ENCODE measurements around the gene DCN. TPM values are rescaled to one million over a fixed set of nuclear protein-coding genes. Genes with fewer than 3 reads are reported as not detected.

The DCN gene
- total RNA-seq, 2 donors from 2014 or later, result not detected

DNA sequence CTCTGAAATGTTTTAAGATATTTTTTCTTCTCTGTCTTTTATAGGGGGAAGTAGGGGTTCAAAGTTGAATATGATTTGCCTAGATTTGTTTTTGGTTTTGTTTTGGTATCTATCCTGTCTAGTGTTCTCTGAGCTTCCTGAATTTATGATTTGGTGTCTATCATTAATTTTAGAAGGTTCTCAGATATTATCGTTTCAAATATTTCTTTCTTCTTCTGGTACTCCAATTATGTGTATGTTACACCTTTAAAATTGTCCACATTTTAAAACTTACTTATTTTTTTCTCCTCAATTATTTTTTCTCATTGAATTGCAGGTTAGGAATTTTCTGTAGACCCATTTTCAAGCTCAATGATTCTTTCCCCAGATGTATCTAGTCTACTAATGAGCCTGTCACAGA, 13.8 kb upstream of the DCN start:
- H3K36me3 Mint-ChIP-seq, result no peaks in the 10 kb centered on the region
- H3K9me3 Mint-ChIP-seq, result peaks cover 14 to 16% of the 10 kb centered on the region in 2 donors
- ATAC-seq (no peak), DNase-seq (ENCODE audit: low spot score in 2 of 2) (no peak)
- no peak overlapping the region for H3K27ac Mint-ChIP-seq

DNA sequence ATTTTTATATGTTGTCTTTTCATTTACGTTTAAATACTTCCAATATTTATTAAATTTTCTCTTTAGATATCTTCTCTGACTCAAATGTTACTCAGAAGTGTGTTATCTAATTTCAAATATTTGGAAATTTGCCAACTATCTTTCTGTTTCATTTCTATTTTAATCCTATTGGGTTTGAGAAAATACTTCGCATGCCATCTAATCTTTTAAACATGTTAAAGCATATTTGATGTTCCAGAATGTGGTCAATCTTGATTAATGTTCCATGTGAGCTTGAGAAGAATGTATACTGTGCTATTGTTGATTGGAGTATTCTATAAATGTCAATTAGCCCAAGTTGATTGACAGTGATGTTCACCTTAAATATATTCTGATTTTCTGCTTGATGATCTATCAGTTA, 11.9 kb upstream of the DCN start:
- Mint-ChIP-seq H3K9me3 (peaks cover 14 to 16% of the 10 kb centered on the region in 2 donors), H3K27ac (no peak overlapping the region), H3K36me3 (no peaks in the 10 kb centered on the region)
- DNase-seq (ENCODE audit: low spot score in 2 of 2), result no peak
- ATAC-seq, result no peak

DNA sequence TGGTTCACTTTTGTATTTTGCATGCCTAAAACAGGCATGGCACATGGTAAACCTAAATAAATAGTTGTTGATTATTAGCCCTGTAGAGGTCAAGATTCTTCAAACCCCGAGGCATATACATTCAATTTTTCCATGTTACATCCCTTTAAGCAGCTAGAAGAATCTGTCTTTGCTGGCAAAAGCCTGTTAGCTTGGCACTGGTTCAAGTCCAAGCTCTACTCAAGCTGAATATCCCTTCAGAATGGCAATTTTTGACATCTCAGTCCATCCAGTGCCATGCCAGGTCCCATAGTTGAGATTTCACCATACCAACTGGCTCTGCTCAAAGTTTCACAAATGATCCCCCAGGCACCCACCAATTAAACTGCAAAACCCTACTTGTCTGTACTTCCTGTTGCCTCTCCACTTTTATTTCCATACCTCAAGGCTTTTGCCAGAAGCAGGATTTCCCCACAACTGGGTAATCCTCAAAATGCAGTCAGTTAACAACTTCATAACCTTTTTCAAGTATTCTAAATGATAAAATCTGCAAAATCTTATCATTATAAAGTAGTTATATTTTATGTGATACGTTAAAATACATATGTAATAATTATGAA, 9.0 kb upstream of the DCN start:
- Mint-ChIP-seq H3K36me3 (no peaks in the 10 kb centered on the region), H3K27ac (no peak overlapping the region)

DNA sequence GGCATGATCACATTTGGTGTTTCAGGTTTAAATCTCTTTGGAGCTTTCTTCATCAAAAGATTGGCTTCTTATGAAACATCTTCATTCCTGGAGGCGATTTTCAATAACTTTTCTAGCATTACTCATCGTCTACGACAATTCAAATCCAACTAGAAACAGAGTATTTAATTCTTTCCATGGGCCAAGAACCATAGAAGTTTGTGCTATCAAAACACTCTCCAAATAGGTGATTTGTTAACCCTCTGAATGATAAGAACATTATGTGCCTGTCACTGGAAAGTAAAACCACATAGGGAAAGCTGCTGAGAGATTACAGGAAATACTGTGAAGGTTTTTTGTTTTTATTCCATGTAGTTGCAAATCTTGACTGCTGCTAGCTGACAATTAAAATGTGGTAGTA, 6.9 kb upstream of the DCN start:
- Mint-ChIP-seq H3K27ac (no peak overlapping the region), H3K9me3 (peaks cover 0 to 3% of the 10 kb centered on the region in 2 donors), H3K36me3 (no peaks in the 10 kb centered on the region)
- DNase-seq (ENCODE audit: low spot score in 2 of 2), result no peak
- no peak for ATAC-seq

More for the DNA sequence above, 9.0 kb upstream of the DCN start:
- no peak for ATAC-seq
- no peak for DNase-seq (ENCODE audit: low spot score in 2 of 2)
- peaks cover 9 to 11% of the 10 kb centered on the region in 2 donors for H3K9me3 Mint-ChIP-seq

DNA sequence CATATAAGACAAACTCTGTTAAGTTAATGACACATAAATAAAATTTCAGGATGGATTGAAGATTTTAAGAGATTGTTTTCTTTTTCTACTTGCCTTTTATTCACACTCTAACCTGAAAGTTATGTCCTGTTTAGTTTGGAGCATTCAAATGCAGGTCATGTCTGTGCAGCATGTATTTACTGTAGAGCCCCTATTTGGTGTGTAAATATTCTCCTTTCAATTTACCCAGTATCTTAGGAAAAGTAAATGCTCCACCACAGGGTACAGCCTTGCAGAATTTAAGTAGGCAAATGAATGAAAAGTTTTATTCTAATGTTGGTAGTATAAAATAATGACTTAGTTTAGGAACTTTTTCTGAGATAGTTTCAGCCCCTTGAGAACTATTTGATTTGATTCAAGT, 6.2 kb upstream of the DCN start:
- DNase-seq (ENCODE audit: low spot score in 2 of 2), result no peak
- Mint-ChIP-seq H3K27ac (no peak overlapping the region), H3K36me3 (no peaks in the 10 kb centered on the region), H3K9me3 (peaks cover 0 to 3% of the 10 kb centered on the region in 2 donors)
- no peak for ATAC-seq

DNA sequence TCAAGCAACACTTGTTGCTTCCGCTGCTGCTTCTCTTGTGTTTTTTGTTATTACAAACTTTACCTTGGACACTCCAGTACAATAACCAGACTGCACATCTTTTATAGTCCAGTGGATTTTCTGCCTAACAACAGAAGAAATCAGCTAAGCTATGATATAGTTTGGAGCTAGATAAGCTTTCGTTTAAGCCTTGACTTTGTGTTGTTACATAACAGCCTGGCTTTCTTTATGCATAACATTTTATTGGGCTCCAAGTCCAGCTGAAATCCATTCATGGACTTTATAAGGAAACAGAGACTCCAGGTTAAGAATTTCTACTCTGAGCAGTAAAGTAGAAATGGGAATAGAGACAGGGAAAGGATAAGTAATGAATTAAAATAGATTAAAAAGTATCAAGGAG, 3.5 kb upstream of the DCN start:
- ATAC-seq, result no peak

DNA sequence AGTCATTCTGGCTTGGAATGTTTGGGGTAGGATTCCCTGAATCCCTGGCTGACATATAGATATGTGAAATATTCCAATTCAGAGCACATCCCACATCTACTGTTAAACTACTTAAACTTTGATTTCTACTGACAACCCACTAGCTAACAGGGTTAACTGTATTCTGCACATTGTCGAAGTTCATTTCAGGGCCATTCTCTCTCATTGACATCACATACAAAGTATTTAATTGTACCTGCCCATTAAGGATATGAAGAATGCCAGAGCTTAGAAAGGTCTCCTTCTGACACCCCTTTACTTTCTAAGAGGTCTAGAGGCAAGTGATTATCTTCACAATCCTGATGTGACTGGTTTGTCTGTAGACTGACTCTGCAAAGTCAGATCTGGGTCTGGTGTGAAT, 2.8 kb upstream of the DCN start:
- Mint-ChIP-seq H3K27ac (no peak overlapping the region), H3K36me3 (no peaks in the 10 kb centered on the region), H3K9me3 (no peaks in the 10 kb centered on the region)
- DNase-seq (ENCODE audit: low spot score in 2 of 2) (no peak), ATAC-seq (no peak)

More for the DNA sequence above, 3.5 kb upstream of the DCN start:
- no peaks in the 10 kb centered on the region for H3K9me3 Mint-ChIP-seq
- no peaks in the 10 kb centered on the region for H3K36me3 Mint-ChIP-seq
- DNase-seq (ENCODE audit: low spot score in 2 of 2), result no peak
- no peak overlapping the region for H3K27ac Mint-ChIP-seq

DNA sequence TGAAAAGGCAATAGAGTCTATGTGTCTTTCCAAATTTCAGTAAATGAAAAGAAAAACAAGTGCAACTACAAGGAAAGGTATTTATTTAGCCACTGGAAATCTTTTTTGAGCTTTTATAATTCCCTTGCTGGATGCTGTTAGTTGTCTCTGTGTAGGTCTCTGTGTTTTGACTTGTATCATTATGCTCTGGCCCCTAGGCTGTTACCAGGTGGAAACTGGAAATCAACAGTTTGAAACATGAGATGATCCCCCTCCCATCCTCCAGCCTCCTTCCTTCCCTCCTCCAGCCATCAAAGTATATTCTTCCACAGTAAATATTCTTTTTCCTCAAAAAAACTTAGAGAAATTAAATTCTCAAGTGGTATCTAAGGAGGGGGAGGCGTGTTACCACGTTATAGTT, 934 bp upstream of the DCN start:
- ATAC-seq, result no peak
- Mint-ChIP-seq H3K27ac (no peak overlapping the region), H3K9me3 (no peaks in the 10 kb centered on the region), H3K36me3 (no peaks in the 10 kb centered on the region)
- no peak for DNase-seq (ENCODE audit: low spot score in 2 of 2)

DNA sequence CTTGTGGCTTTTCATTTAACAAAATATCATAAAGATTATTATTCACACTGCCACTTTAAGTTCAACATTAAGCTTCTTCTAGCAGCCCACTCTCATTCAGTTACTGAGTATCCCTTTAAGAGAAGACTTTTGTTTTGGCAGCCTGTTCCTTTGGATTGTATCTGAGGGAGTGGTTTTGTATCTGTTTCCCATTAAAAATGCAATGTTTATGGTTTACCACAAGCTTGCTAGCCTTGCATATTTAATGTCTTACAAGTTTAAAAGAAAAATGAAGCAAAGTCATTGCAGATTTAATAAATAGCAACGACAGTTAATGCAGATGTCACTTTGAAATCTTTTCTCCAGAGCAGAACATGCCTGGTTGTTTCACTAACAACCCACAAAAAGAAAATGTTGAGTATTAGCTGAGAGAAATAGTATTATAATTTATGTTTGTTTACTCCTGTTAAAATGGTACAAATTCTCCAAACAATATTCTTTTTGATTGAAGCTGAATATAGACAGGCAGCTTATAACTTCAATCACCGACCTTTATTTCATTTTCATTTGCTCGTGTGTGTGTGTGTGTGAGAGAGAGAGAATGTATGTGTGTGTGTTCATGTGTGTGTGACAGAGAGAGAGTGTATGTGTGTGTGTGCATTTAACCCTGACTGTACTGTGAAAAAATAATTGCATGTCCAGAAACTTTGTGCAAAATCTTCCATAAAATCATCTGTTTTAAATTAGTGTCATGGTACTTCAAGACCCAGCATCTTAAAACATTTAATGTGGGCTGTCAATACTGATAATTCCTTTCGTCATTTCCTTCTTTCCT, 1.8 kb downstream of the DCN start:
- no peak for ATAC-seq
- Mint-ChIP-seq H3K36me3 (no peaks in the 10 kb centered on the region), H3K9me3 (no peaks in the 10 kb centered on the region), H3K27ac (no peak overlapping the region)
- no peak for DNase-seq (ENCODE audit: low spot score in 2 of 2)

DNA sequence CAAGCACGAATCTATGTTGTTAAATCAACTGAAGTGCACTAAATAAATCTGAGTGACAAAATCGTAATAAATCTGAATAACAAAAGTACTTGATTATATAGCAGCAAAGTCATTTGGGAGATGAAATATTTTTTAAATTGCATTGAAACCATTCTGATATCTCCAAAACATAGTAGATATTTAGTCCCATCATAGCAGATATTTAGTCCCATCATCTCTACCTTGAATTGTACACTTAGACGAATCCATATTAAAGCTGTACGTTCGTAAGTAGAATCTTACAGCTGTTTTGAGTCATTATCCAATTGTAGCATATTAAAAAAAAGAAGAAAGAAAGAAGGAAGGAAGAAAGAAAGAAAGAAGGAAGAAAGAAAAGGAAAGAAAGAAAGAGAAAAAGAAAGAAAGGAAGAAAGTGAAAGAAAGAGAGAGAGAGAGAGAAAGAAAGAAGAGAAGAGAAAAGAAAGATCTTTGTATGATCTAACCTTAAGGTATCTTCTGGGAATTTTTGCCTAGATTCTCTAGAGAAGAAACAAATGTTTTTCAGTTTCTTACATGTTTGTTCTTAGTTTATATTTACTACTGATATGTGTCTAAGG, 2.6 kb downstream of the DCN start:
- no peak for DNase-seq (ENCODE audit: low spot score in 2 of 2)
- Mint-ChIP-seq H3K9me3 (no peaks in the 10 kb centered on the region), H3K36me3 (no peaks in the 10 kb centered on the region), H3K27ac (no peak overlapping the region)
- ATAC-seq, result no peak

DNA sequence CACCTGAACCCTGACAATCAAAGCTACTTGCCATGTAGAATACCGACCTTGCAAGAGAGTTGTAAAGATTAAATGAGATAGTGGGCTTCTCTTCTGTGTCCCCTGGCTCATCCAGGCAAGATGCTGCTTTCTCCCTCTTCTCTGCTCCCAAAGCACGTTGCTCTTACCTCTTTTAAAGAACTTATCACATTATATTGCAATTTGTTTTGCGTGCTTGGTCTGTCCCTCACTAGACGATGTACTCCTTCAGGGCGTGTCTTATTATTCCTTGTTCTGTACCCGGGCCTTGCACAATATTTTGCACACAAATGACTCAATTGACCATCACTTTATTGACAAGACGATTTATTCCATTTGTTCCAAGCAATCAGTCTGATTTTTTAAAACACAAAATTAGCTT, 3.3 kb downstream of the DCN start:
- DNase-seq (ENCODE audit: low spot score in 2 of 2) (no peak), ATAC-seq (no peak)
- H3K36me3 Mint-ChIP-seq, result no peaks in the 10 kb centered on the region
- no peaks in the 10 kb centered on the region for H3K9me3 Mint-ChIP-seq
- H3K27ac Mint-ChIP-seq, result no peak overlapping the region

DNA sequence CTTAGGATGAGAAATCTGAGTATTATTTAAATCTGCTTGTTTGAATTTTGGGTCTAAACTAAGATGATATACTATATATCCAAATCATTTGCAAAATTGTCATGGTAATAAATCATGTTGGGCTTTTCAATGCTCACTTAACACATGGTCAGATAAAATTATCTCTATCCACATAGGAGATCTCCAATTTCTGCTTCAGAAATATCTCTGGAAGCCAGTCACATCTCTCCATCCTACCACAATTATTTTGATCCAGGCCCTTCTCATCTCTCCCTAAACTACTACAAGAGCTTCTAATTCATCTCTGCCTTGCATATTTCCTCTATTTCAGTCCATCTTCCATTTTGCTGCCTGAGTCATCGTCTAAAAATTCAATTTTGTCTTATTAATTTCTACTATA, 3.8 kb downstream of the DCN start:
- Mint-ChIP-seq H3K27ac (no peak overlapping the region), H3K36me3 (no peaks in the 10 kb centered on the region), H3K9me3 (no peaks in the 10 kb centered on the region)
- no peak for DNase-seq (ENCODE audit: low spot score in 2 of 2)
- ATAC-seq, result no peak

DNA sequence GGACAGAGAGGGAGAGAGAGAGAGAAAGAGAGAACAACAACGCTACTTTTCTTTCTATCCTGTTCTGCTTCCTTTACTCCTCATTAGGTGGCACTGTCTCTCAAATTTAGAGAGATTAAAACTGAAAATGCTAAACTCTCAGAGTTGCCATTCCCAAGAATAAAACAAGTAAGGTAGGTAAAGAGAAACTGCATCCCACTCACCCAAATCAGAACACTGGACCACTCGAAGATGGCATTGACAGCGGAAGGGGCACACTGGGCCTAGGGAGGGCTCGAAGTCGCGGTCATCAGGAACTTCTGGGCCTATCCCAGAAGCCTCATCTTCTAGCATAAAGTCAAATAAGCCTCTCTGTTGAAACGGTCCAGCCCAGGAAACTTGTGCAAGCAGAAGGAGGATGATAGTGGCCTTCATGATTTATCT, 4.5 kb downstream of the DCN start:
- no peak overlapping the region for H3K27ac Mint-ChIP-seq
- no peak for ATAC-seq
- no peak for DNase-seq (ENCODE audit: low spot score in 2 of 2)
- H3K9me3 Mint-ChIP-seq, result no peaks in the 10 kb centered on the region
- no peaks in the 10 kb centered on the region for H3K36me3 Mint-ChIP-seq

DNA sequence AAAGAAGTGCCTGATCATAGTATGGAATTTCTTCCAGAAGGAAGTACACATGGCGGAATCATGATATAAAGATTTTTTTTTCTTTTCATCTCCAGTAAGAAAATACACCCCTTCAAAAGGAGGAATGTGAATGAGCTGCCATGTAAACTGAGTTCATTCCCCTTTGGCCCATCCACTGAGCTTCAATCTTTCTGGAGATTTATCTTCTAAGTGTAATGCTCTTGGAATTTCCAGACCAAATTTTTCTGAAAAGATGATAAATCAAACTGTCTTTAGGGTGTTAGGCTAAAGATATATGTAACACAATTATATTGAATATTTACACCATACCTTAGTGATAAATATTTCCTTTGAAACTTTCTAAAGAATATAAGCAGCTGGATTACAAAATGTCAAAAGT, 5.2 kb downstream of the DCN start:
- Mint-ChIP-seq H3K27ac (no peak overlapping the region), H3K36me3 (no peaks in the 10 kb centered on the region), H3K9me3 (no peaks in the 10 kb centered on the region)
- DNase-seq (ENCODE audit: low spot score in 2 of 2) (no peak), ATAC-seq (no peak)

DNA sequence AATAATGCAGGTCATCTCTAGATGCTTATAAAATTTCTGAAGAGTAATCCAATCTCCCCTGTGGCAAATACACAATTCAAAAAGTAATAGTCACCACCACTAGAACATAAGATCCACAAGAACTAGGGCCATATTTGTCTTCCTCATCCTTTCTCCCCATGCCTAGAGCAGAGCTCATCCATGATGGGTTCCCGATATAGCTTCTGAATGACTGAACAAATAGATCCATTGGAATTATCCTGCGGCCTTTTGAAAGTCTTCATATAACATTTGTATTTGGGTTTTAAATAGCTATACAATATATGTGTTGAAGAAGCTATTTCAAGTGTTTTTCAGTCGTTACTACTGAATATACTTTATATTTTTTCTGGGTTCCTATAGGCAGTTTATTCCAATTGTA, 5.7 kb downstream of the DCN start:
- ATAC-seq (no peak), DNase-seq (ENCODE audit: low spot score in 2 of 2) (no peak)
- no peaks in the 10 kb centered on the region for H3K9me3 Mint-ChIP-seq
- H3K36me3 Mint-ChIP-seq, result no peaks in the 10 kb centered on the region
- H3K27ac Mint-ChIP-seq, result no peak overlapping the region

DNA sequence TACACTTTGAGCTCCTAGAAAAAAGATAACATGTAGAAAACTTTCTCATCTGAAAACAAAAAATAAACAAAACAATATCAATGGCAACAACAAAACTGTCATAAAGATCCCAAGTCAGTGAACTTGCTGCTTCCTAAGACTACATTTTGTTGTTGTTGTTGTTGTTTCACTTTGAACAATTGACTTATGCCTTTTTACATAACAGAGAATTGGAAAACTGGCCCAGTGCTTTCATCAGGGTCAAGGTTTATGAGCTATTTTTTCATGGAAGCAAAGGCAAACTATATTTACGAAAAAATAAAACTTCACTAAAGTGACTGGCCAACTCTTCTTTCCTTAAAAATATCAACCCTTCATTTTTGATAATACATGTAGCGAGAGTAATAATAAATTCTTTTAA, 6.3 kb downstream of the DCN start:
- ATAC-seq (no peak), DNase-seq (ENCODE audit: low spot score in 2 of 2) (no peak)
- Mint-ChIP-seq H3K27ac (no peak overlapping the region), H3K9me3 (no peaks in the 10 kb centered on the region), H3K36me3 (no peaks in the 10 kb centered on the region)

DNA sequence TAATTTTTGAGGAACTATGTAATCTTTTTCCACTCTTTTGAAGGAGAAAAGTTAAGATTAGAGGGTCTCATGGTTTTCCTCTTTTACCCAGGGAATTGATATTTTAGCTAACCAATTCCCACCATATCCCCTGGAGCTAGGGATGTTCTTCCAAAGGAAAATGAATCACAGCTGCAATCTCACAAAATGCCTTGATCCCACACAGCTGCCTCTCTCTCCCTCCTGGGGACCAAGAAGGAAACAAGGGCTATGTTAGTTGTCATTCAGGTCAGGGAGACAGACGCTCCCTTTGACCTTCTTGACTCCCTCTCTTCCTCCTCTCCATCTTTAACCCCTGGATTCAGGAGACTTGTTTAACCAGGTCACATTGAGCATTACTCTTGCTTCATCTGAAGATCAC, 9.5 kb downstream of the DCN start:
- Mint-ChIP-seq H3K27ac (no peak overlapping the region), H3K36me3 (no peaks in the 10 kb centered on the region), H3K9me3 (no peaks in the 10 kb centered on the region)
- DNase-seq (ENCODE audit: low spot score in 2 of 2), result no peak
- no peak for ATAC-seq

DNA sequence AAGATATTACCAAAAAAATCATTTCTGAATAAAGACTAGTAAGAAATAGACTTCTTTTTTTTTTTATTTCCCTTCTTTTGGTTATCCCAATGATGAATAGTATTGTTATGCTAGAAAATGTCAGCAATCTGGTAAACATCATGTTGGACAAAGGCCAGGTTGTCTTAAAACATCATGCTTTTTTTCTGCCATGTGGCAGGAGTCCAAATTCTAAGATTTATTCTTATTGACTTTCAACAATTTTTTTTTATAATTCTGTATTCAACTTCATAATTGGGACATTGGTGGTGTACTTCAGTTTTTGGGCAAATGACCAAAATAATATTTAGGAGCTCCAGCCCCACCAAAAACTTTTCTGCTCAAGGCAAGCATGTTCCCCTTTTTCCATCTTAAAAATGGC, 10.5 kb downstream of the DCN start:
- ATAC-seq, result no peak
- Mint-ChIP-seq H3K27ac (no peak overlapping the region), H3K9me3 (no peaks in the 10 kb centered on the region), H3K36me3 (no peaks in the 10 kb centered on the region)
- no peak for DNase-seq (ENCODE audit: low spot score in 2 of 2)
